HG03103 (cell line): ENCODE data around the gene APBB2.

Experiments
- ATAC-seq: cut with Tn5 transposase; IDR thresholded peaks from one replicate; pipeline ENCODE4 v1.9.1; 2021; ENCODE audit warnings: low read depth; ENCODE audit not compliant: unreplicated experiment

Gene APBB2

DNA sequence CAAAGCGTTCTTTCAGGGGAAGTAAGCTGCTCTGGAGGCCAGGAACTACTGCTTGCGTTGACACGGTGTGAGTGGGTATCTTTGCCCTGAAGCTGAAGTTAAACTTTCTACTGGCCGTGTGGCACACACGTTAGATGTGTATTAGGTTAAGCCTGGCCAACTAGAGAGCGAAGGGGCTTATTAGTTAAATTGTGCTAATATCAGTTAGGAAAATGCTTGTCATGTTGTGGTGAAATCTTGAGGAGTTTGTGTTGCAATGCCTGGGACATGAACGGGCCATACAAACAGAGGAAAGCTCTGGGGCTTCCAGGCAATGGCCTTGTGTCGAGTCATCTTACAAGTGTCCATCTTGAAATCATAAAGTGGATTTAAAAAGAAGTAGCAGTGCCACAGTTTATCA lies 402.0 kb downstream of the APBB2 start:
- ATAC-seq = no peak

DNA sequence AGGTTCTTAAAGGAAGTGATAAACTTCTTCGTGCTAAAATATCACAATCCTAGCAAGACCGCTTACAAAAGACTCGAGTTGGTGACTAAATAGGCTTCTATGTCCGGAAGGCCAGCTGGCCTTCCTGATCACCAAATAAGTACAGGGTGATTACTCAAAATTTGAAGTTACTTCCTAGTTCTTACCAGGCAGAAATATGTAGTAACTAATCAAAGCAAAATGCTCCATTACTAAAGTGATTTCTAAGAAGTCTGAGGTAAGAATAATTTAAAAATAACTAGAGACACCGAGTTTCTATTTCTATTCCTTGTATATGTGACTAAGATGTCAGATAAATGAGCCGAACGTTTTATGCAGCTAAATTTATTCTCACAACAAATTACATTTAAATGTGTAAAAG lies 402.4 kb downstream of the APBB2 start:
- no peak for ATAC-seq

DNA sequence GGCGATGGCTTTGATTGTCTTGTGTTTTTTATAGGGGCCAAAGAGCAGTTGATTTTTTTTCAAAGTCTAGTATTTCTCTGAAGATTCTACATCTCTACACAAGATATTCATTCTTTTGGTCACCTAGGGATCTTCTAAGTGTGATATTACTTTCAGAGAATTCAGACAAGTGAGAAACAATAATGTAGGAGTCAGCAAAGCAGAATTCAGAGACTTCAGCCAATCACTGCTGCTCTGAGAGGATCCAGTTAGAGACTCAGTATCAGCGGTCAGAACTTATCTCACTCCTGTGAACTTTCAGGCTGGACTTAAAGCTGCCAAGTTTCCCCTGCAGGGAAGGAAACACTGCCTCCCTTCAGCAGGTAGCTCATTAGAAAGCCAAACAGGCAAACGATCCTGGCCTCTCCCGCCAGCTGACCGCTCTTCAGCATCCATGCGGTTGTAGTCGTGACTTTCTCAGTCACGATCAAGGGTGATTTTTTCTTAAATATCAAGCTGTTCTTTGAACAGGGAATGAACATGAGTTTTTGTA lies 405.4 kb downstream of the APBB2 start:
- ATAC-seq = no peak

DNA sequence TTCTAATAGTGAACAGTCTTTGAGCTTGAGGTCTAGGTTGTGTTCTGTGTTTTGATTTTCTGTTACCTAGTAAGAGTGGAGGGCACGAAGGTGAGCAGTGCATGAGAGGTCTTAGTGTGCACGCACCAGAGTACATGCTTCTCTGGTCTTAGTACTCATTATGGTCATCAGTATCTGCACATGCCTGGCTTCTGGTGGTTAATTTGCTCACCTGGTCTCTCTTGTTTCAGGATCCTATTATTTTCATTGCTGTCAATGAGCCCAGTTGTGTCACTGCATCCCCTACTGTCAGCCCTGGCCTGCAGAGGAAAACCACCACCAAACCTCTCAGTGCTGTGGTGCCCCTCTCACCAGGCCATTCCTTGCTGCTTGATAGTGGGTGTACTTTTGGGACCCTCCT lies 409.7 kb downstream of the APBB2 start:
- ATAC-seq = no peak

DNA sequence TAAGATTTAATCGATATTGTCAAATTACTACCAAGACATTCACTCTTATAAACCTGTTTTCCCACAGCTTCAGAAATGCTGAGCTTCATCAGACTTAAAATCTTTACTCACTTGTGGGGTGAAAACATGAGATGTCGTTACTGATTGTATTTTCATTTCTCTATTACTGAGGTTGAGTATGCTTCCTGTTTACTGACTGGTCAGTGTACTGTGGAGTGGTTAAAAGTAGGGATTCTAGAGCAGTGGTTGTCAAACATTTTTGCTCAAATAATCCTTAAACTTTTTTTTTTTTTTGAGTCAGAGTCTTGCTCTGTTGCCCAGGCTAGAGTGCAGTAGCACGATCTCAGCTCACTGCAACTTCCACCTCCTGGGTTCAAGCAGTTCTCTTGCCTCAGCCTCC lies 414.3 kb downstream of the APBB2 start:
- peak; percentile 90 for ATAC-seq

GRCh38 chr4:40789771-40790170 lies 424.6 kb downstream of the APBB2 start:
- ATAC-seq = no peak

DNA sequence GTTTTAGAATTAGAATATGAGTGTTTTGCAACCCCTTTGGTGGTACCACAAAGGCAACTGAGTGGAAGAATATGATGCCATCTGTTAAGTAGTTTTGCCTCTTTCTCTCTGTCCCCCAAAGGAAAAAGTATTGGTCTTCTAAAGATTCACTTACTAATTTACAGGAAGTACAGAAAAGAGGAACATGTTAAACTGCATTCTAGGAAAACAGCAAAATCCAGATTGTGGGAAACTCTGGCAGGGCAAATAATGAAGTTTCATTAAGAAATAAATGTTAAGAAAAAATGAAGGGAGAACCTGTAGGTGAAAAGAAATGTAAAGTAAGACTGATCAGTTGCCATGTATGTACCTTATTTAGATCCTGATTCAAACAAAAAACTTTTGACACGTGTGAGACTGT lies 425.3 kb downstream of the APBB2 start:
- ATAC-seq = no peak

DNA sequence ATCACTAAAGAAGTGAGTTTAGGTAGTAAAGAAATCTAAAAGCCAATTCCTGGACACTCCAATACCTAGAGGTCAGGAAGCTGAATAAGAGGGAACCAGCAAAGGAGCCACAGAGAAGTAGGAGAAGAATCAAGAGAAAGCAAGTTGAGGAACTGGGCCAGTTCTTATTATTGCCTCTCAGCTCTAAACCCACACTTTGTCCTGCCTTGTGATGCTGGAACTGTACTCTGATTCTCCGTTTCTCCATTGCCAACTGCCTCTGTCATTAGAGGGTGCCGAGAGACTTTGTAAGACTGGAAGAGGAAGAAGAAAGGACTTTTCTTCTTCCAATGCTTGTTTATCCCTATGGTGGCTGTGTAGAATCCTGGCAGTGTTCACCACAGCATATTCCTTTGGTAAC lies 426.0 kb downstream of the APBB2 start:
- ATAC-seq = no peak

DNA sequence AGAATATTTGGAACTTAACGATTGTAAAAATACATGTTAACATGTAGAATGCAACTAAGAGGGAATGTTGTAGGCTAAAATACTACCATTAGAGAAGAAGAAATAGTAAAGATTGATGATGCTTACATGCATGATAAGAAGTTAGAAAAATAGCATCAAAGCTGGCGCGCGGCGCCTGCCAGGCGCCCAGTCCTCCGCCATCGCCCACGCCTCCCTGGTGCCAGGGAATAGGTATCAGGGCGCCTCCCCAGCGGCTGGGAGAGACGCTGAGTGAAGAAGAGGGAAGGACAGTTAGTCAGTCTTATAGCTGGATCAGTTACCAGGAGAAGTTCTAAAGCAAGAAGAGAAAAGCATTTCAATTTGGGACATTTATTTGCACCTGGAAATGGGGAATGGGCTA lies 428.6 kb downstream of the APBB2 start:
- no peak for ATAC-seq

GRCh38 chr4:40782876-40783275 lies 431.5 kb downstream of the APBB2 start:
- no peak for ATAC-seq

GRCh38 chr4:40778090-40778489 lies 436.3 kb downstream of the APBB2 start:
- no peak for ATAC-seq

DNA sequence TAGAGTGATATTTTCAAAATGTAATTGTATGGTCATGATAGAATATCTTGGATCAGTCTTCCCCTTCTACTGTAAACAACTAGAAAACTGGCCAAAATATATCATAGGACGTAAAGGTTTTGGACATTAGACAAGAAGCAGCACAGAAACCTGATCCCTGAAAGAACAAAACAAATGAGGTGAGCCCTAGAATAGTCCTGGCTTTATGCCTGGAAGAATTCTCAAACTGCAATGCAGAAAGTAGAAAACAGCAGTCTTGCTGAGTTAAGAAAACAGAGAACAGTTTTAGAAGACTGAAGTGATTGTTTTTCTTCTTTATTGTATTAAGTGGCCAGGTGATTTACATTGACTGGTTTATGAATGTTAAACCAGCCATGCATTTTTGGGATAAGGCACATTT lies 445.1 kb downstream of the APBB2 start:
- ATAC-seq = no peak

- ATAC-seq = peak; percentile 96
These were observed 451.1 kb downstream of the APBB2 start for GRCh38 chr4:40763228-40763716.
